Measurements from ENCODE around the gene DDX23. TPM values are rescaled to one million over a fixed set of nuclear protein-coding genes. Genes with fewer than 3 reads are reported as not detected.
A peak's percentile ranks its signal among the peaks of the same experiment; 100 is the strongest.
"Not testable (repeated sequence)": the region's sequence is repeated elsewhere in the genome, so short reads cannot be mapped to it uniquely, and the experiment has no call there.

The DDX23 gene
- total RNA-seq, 6 experiments from 2014 or later: 24.4 to 39.6 (median 31.8) TPM

- Histone ChIP-seq H3K4me3 (no peak overlapping the region), H3K27me3 (no peaks in the 10 kb centered on the region), H3K9me3 (no peaks in the 10 kb centered on the region), H3K36me3 (peaks cover 0 to 40% (median 9%) of the 10 kb centered on the region in 4 donors), H3K27ac (no peak overlapping the region), H3K4me1 (peaks cover 0 to 3% (median under 1%) of the 10 kb centered on the region in 4 donors)
- 63% methylated on average over 1 of the region's 2 CpGs for WGBS (ENCODE audit: insufficient coverage, low coverage, low lambda C conversion rate, missing lambda C conversion rate)
- no peak for TF ChIP-seq CTCF (IDR thresholded peaks at IDR 0.05)
- TF ChIP-seq POLR2A (IDR thresholded peaks at IDR 0.05): no peak
- DNase-seq: no peak
- intact Hi-C loops (cut with DNase I): loop anchor here (5.0 to 10.0 kb wide), 2 partner anchors 36 to 78 kb away; no protein-coding TSS in a partner anchor
- ATAC-seq: no peak
Observed at GRCh38 chr12:48856379-48856778, 4.4 kb upstream of the DDX23 start.

GRCh38 chr12:48854932-48855331 is 3.0 kb upstream of the DDX23 start:
- intact Hi-C loops (cut with DNase I): loop anchor here (5.0 to 10.0 kb wide), 2 partner anchors 37 to 80 kb away; no protein-coding TSS in a partner anchor
- 70% methylated on average over 8 of the region's 10 CpGs for WGBS (ENCODE audit: insufficient coverage, low coverage, low lambda C conversion rate, missing lambda C conversion rate)
- H3K27ac ChIP-seq, H3K9me3 ChIP-seq, H3K27me3 ChIP-seq, H3K4me3 ChIP-seq, ATAC-seq, DNase-seq: not testable (repeated sequence)
- peaks cover 0 to 26% (median 7%) of the 10 kb centered on the region in 4 donors for H3K36me3 ChIP-seq
- peaks cover 0 to 12% (median 5%) of the 10 kb centered on the region in 4 donors for H3K4me1 ChIP-seq

GRCh38 chr12:48854488-48854887 is 2.5 kb upstream of the DDX23 start:
- Histone ChIP-seq H3K4me1 (peaks cover 0 to 12% (median 5%) of the 10 kb centered on the region in 4 donors), H3K4me3 (no peak overlapping the region), H3K27me3 (no peaks in the 10 kb centered on the region), H3K27ac (no peak overlapping the region), H3K36me3 (peaks cover 0 to 22% (median 6%) of the 10 kb centered on the region in 4 donors), H3K9me3 (no peaks in the 10 kb centered on the region)
- TF ChIP-seq POLR2A (IDR thresholded peaks at IDR 0.05) (no peak), CTCF (IDR thresholded peaks at IDR 0.05) (no peak)
- ATAC-seq (no peak), DNase-seq (no peak)
- 84% methylated on average over 4 of the region's 4 CpGs for WGBS (ENCODE audit: insufficient coverage, low coverage, low lambda C conversion rate, missing lambda C conversion rate)
- intact Hi-C loops (cut with DNase I): loop anchor here (10.0 kb wide), 1 partner anchor 80 kb away; no protein-coding TSS in a partner anchor

GRCh38 chr12:48852734-48853688 is 1.0 kb upstream of the DDX23 start:
- peak; percentile 54 to 77 (median 70) for ATAC-seq
- H3K4me3 ChIP-seq: peak overlapping the region; percentile 87 to 99 (median 99)
- H3K27me3 ChIP-seq: no peaks in the 10 kb centered on the region
- intact Hi-C loops (cut with DNase I): loop anchor here (10.0 kb wide), 1 partner anchor 82 kb away; no protein-coding TSS in a partner anchor
- peaks cover 0 to 12% (median 5%) of the 10 kb centered on the region in 4 donors for H3K4me1 ChIP-seq
- H3K36me3 ChIP-seq: peaks cover 0 to 9% (median 4%) of the 10 kb centered on the region in 4 donors
- peak; percentile 66 to 86 (median 67) for DNase-seq
- peak overlapping the region; percentile 23 to 74 (median 64) for H3K27ac ChIP-seq
- H3K9me3 ChIP-seq: no peaks in the 10 kb centered on the region
- WGBS (ENCODE audit: insufficient coverage, low coverage, low lambda C conversion rate, missing lambda C conversion rate): under 1% methylated on average over 10 of the region's 11 CpGs
- no peak for TF ChIP-seq POLR2A (IDR thresholded peaks at IDR 0.05)
- TF ChIP-seq CTCF (IDR thresholded peaks at IDR 0.05): peak; percentile 88 to 98 (median 90)

- not testable (repeated sequence) for ATAC-seq
Observed at GRCh38 chr12:48842021-48842420, 9.9 kb downstream of the DDX23 start.

More at GRCh38 chr12:48842021-48842420, 9.9 kb downstream of the DDX23 start:
- H3K9me3 ChIP-seq; intact Hi-C loops (cut with DNase I); H3K27ac ChIP-seq; H3K27me3 ChIP-seq; DNase-seq; H3K4me1 ChIP-seq; H3K4me3 ChIP-seq: not testable (repeated sequence)
- H3K36me3 ChIP-seq: peaks cover 21 to 62% (median 34%) of the 10 kb centered on the region in 4 donors
- no CpG with 5 or more reads among the region's 29 CpGs for WGBS (ENCODE audit: insufficient coverage, low coverage, low lambda C conversion rate, missing lambda C conversion rate)

Measured in right lobe of liver (tissue), 6 donors.